ENCODE results near the gene HOXD10.

Gene HOXD10

GRCh38 chr2:176081837-176082524, 34.6 kb upstream of the HOXD10 start:
- in situ Hi-C loops (cut with MboI; ENCODE audit: low sequenced_read_pairs), result loop anchor here (10.0 to 25.0 kb wide), 2 partner anchors 397 to 720 kb away; no protein-coding TSS in a partner anchor

- in situ Hi-C loops (cut with MboI; ENCODE audit: low sequenced_read_pairs), result loop anchor here (10.0 to 25.0 kb wide), 2 partner anchors 398 to 720 kb away; no protein-coding TSS in a partner anchor
Observed at GRCh38 chr2:176082525-176082823, 34.1 kb upstream of the HOXD10 start.

DNA sequence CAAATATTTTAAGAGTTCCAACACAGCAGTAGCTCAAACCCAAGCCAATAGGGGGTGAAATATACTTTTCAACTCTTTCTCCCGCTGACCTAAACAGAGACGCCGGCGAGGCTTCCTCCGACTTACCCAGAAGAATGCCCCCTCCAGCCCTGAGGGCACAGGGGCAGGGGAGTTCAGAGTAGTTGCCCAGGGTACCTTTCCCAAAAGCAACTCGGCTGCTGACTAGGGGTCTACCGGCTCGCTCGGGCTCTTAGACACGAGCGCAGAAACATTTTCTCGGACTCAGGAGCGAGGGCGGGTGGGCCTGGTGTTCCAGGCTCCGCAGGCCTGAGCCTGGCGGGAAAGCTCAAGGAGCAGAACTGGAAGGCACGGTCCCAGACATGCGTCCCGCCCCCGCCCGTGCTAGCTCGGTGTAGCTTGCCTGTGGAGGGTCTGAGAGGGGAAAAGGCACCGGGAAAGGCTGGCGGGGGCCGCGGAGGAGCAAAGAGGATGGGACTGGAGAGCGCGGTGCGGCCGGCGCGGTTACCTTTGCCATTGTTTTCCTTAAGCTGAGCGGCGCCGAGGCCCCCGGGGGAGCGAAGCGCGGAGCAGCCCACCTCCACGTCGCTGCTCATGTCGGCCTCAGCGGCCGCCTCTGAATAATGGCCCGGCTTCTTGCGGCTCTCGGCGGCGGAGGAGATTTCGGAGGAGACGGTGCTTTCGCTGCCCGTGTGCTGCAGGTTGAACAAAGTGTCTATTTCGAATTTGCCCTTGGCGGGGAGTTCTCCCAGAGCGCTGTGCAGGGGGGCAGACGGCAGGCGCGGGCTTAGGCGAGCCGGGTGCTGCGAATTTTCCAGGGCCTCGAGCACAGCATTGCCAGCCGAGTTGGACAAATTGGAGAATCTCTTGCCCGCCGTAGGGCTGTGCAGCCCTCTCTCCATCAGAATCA, 33.5 kb upstream of the HOXD10 start:
- in situ Hi-C loops (cut with MboI; ENCODE audit: low sequenced_read_pairs), result loop anchor here (10.0 to 25.0 kb wide), 2 partner anchors 398 to 721 kb away; no protein-coding TSS in a partner anchor

DNA sequence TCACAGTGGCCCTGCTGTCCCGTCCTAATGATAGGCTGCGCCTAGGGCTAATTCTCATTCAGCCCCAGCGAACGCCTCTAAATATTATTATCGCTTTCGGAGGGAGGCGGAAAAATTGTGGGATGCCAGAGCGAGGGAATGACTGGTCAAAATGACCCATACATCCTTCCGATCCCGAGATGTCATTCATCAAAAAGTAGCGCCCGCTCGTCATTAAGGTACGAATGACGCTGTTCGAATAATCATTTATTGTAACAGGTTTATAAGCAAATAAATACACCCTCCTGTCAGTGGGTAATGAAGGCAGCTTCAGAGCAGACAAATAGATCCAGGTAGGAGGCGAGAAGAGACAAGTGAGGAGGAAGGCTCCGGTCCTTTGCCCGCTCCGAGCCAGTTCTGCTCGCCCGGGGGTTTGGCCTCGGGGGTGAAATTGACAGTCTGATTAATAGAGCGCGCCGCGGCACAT, 32.7 kb upstream of the HOXD10 start, which contains the start of gene EVX2:
EVX2 (minus strand) TSS at position 167 of the 466 bp plus-strand sequence. CDS start 186 bp downstream, outside the sequence.
- in situ Hi-C loops (cut with MboI; ENCODE audit: low sequenced_read_pairs), result loop anchor here (10.0 to 25.0 kb wide), 2 partner anchors 399 to 722 kb away; no protein-coding TSS in a partner anchor

DNA sequence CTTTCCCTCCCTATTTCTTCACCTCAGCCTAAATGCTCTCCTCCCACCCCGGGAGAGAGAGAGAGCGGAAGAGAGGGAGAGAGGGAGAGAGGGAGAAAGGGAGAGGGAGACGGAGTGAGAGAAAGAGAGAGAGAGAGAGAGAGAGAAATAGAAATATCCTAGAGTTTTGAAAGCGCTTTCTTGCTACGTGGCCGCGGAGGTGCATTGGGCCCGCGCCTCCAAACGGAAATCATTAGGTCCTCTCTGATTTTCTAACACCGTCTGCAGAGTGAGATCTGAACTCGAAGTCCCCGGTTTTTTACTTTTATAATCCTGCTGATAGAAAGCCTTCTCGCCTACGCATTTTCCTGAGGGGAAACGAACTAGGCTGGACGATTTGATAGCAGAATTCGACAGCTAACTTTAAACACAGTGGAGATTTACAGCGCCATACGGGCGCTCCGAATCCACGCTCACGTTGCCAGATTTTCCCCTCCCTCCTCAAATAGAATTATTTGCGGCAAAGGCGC, 31.9 kb upstream of the HOXD10 start:
- in situ Hi-C loops (cut with MboI; ENCODE audit: low sequenced_read_pairs), result loop anchor here (10.0 to 25.0 kb wide), 2 partner anchors 400 to 722 kb away; no protein-coding TSS in a partner anchor

DNA sequence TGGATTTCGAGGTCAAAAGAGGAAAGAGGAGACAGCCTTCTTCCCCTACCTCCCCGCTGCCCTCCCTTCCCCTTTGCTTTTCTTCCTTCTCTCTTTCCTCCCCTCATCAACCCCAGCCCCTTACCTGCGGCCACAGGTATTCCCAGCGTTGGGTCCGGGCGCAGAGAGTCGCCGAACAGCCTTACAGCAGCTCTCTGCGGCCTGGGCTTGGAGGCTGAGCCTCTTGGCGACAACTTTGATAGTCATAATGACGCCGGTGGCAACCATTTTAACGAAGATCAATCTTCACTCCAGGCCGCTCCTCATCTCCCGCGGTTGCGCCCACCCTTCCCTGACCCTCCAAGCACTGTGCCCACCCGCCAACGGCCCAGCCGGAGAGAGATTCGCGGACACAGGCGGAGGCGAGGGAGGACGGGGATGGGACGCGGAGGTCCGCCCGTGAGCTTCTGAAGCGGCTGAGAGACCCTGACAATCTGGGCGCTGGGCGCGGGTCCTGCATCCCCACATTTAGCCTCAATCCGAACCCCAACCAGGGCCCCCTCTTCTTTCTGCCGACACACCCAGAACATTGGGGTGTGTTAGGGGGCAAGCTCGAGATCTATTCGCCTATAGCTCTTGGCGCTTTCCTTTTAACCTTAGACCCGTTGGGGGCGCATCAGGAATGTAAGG, 31.3 kb upstream of the HOXD10 start:
- in situ Hi-C loops (cut with MboI; ENCODE audit: low sequenced_read_pairs), result loop anchor here (10.0 to 25.0 kb wide), 2 partner anchors 400 to 723 kb away; no protein-coding TSS in a partner anchor

DNA sequence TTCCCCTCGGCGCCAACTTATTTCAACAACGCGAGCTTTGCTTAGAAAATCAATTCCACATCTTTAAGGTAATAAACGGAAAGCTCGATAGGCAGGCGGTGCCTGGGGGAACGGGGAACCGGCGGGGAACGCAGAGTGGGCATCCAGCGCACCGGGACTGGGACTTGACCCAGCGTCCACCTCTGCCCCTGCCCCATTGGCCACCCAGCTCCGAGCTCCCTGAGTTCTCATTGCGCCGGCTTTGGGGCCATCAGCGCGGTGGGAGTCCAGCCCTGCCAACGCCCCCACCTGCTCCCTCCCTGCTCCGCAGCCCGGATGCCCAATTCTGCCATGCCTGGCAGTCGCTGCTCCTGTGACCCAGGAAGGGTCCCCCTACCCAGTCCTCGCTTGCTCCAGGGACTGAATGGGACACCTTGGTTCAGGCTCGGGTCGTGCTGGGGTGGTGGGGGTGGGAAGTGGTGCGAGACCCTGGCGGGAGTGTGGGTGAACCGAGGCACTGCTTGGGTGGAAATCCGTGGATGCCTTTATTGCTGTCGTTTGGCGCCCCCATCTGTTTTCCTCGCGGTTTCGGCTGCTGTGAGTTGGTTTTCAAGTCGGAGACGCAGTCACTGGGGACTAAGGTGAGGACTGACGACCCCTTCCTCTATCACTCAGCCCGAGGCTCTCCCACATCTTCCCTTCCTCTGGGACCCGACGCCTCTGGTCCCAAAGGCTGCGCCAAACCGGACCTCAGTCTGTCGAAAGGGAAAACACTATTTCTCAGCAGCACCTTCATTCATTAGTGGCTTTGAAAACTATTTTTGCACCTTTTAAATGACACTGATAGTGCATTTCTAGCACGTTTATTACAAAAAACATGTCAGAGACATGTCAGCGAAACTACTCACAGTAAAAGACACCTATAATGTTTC, 30.5 kb upstream of the HOXD10 start:
- in situ Hi-C loops (cut with MboI; ENCODE audit: low sequenced_read_pairs), result loop anchor here (10.0 to 25.0 kb wide), 2 partner anchors 401 to 724 kb away; no protein-coding TSS in a partner anchor

GRCh38 chr2:176087330-176088047, 29.1 kb upstream of the HOXD10 start:
- in situ Hi-C loops (cut with MboI; ENCODE audit: low sequenced_read_pairs), result loop anchor here (10.0 to 25.0 kb wide), 2 partner anchors 403 to 725 kb away; no protein-coding TSS in a partner anchor

DNA sequence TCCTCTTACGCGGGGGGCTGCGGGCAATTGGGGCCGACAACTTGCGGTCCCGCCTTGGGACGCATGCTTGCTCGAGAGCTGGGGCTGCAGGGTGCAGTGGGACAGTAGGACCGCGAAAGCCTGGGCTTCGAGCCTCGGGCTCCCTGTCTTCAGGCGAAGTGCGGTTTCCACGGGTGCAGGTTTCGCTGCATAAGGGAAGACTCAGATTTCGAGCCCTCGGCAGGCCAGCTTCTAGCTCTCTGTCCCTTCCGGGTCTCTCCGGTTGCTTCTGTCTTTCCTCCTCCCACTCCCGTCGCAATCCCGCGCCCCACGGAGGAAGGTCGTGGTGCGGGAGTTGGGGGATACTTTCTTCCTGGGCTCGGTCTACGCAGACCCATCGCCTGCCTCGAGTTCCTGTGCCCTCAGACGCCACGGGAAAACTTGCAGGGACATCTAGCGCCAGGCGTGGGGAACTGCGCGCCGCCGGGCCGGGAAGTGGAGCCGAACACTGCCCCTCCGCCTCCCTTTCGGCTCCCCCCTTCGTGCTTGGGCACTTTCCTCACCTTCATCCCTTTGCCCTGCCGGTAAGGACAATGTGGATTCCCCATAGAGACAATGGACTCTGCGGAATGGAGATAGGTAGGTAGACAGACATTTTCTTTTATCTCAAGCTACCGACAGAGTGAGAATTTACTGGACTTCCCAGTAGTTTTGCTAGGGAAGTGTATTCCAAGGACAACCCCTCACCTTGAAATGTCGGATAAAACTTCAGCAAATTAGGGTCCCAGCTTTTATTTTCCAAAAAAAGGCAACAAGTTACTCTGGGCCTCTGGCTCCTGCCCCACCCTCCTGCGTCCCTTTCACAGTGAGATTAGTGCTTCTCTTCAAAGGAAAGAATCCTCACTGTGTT, 28.3 kb upstream of the HOXD10 start:
- in situ Hi-C loops (cut with MboI; ENCODE audit: low sequenced_read_pairs), result loop anchor here (10.0 to 25.0 kb wide), 2 partner anchors 403 to 726 kb away; no protein-coding TSS in a partner anchor

- in situ Hi-C loops (cut with MboI; ENCODE audit: low sequenced_read_pairs), result loop anchor here (10.0 to 25.0 kb wide), 2 partner anchors 404 to 727 kb away; no protein-coding TSS in a partner anchor
Observed at GRCh38 chr2:176088937-176089842, 27.4 kb upstream of the HOXD10 start.

DNA sequence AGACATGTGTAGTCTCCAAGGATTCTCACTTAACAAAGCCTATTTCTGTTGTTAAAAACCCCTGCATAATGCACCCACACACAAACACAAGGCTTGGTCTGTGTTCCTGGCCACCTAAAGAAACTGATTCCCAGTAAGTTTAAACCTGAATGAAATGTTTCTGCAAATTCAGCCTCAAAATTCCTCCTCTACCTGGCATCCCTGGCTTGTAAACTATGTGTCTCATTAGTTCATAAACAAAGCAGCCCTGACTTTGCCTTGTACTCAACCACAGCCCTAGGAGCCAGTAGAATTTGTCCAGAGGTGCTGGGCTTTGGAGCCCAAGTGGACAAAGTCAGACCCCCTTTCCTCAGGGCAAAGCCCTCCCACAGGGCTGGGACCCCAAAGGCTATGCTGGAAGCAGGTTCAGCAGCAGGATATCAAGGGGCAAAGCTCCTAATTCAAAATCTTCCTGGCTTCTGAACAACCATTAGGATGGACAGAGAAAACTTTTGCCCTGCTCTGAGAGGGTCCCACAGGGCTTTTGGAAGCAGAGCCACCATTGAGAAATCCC, 26.7 kb upstream of the HOXD10 start:
- in situ Hi-C loops (cut with MboI; ENCODE audit: low sequenced_read_pairs), result loop anchor here (10.0 to 25.0 kb wide), 2 partner anchors 405 to 728 kb away; no protein-coding TSS in a partner anchor

DNA sequence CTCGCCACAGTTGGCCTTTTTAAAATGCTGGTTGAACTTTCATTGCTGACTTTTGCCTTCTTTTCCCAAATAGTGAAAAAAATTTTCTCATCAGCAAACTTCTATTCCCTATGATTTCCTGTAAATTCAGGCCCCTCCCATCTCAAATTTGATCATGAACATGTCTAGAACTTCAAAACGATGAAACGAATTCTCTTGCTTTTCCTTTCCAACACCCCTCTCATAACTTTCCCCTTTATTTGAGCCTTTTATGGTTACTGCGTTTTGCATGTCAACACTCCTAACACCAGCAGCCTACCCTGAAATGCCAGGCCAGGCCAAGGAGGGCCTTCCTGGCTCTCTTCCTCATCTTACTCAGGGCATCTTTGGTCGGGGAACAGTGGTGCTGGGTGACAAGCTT, 25.7 kb upstream of the HOXD10 start:
- in situ Hi-C loops (cut with MboI; ENCODE audit: low sequenced_read_pairs), result loop anchor here (25.0 kb wide), 1 partner anchor 729 kb away; no protein-coding TSS in a partner anchor

DNA sequence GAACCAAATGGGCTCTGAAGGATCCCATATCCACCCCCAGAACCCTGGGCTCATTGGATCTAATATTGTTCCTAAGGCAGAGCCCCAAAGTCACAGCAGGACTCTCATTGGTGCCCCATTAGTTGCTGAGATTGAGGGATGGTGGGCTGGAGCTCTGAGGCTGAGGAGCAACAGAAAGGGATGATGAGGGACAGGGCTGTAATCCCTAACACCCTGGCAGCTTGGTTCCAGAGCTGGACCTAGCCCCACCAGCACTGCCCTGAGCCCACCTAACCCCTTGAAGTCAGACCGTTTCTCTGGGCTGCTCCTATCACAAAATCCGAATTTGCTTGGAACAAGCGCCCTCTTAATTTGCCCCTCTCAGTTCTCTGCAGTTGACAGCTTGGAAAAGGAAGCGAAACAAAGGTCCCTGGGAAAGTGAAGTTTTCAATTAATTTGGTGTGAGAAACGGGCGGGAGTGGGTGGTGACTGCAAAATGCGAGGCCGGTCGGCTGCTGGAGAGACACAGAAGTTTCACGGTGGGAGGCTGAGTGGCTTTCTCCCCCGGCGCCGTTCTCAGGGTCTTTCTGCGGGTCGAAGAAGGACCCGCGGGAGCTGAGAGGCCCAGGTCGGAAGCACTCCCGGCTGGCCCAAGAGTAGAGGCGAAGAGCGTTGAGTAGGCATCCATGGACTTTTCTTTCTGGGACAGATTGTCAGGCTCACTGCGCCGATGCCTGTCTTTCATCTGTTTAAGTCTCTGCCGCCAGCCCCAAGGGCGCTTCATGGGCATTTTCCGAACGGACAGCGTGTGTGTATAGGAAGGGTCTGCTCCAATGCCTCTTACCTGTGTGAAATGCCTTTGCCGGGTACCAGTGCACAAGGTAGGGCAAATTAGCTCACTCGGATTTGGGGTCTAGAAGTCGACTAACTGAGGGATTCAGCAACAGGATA, 25.0 kb upstream of the HOXD10 start:
- in situ Hi-C loops (cut with MboI; ENCODE audit: low sequenced_read_pairs), result loop anchor here (25.0 kb wide), 1 partner anchor 729 kb away; no protein-coding TSS in a partner anchor

GRCh38 chr2:176092270-176093144, 24.1 kb upstream of the HOXD10 start, which contains the start of gene HOXD13:
TSS of gene HOXD13 (plus strand) at chr2:176092721. CDS start at chr2:176092891, 170 bp downstream.
- in situ Hi-C loops (cut with MboI; ENCODE audit: low sequenced_read_pairs), result loop anchor here (25.0 kb wide), 1 partner anchor 730 kb away; no protein-coding TSS in a partner anchor
